HG03442 (cell line): Measurements from ENCODE around the gene MICAL3.

Source experiments
- ATAC-seq: cut with Tn5 transposase; IDR thresholded peaks from one replicate; pipeline ENCODE4 v1.9.1; 2021; ENCODE audit warnings: mild to moderate bottlenecking, moderate library complexity; ENCODE audit not compliant: unreplicated experiment

The MICAL3 gene

DNA sequence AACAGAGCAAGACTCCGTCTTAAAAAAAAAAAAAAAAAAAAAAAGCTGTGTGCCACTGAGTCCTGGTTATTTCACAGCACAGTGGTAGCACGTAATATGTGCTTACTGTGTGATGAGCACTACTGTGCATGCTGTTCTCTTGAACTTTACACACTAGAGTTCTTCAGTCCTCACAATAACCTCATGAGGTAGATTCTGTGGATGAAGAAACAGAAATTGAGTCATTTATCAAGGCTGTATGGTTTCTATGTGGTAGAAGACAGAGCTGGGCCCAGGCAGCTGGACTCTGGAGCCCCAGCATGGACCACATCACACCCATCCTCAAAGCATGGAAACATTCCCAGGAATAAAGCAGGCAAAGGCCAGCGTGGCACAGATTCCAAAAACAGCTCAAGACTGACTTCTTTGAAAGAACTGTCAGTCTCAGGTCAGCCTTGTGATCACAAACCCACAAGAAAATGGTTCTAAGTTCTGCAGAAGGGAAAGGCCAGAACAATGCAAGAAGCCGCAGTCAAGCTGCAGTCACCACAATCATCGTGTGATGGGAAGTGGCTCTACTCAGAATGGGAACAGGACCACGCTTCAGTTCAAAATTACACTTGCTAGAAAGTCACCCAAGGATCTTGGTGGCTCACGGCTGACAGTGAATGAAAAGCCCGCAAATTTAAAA lies 49.5 kb downstream of the MICAL3 start:
- no peak for ATAC-seq

DNA sequence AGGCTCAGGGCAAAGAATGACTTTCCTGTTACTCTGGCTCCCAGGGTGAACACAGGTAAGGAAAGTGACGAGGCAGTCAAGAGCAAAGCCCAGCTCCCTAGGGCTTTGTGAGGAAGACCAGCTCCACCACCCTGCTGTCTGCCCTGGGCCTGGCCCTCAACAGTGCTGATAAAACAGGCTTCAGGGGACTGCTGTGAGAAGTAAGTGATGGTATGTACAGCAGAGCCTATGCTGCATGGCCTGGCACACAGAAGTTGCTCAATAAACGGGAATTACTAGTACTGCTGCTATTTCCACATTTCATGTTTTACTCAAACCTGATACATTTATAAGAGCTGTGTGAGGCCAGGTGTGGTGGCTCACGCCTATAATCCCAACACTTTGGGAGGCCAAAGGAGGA lies 50.3 kb downstream of the MICAL3 start:
- ATAC-seq: no peak

DNA sequence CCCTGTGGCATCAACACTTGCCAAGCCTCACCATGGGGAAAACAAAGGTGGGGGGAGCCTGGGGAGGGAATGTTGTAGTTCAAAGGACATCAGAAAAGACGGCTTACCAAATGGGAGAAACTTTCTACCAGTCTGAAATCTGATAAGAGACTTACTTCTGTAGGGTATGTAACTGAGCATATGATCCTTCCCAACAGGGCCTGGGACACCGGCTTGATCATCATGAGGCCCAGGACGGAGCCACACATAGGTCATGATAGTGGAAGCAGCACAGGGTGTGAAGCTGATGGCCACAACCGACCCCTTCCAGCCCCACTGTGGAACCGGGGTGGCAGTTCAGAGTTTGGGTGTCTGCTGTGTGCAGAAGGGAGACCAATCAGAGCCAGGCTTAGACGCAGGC lies 51.1 kb downstream of the MICAL3 start:
- ATAC-seq: no peak

DNA sequence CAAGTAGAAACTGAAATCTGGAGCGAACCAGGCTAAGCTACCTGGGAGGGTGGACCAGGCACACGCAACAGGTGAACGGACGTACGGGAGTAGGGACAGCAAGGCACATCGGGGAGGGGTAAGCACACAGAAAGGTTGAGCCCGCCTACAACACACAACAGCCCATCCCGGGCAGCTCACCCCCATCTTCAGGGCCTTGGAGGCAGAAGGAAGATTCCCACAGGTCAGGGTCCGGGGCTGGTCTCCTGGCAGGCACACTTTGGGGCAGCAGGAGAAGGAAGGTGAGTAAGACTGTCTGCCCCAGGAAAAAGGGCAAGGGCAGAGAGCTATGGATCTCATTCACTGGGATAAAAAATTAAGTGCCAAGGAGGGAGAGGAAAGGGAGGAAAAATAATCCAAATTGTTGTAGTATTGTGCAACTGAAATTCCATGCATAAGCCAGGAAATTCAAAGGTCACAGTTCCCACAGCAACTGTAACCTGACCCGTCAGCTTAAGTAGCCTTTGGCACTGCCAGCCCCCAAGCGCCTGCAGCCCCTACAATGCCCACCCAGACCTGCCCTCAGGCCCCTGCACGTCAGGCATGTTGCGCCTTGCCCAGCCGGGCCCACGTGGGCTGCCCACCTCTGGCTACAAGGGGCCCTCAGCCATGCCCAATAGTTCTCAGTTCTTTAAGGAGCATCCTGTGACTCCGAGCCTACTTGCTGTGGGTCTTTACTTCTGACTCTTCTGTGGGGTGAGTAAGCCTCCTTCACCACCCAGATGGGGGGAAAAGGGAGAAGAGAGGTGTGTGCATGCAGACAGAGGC lies 51.8 kb downstream of the MICAL3 start:
- no peak for ATAC-seq

DNA sequence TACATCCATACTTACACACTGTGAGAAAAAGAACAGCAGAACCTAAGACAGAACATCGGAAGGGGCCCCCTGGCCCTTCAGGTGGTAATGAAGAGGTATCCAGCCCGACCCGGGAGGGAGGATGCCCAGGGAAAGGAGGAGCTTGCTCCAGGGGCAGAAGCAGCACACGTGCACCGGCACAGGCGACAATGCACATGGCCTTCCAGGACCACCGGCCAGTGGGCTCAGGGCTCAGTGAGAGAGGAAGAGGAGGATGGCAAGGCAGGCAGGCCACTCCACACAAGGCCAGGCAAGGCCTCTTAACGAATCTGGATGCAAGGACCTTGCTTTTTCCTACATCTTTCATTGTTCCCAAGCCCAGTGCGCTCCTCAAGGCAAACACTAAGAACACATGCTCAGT lies 52.6 kb downstream of the MICAL3 start:
- no peak for ATAC-seq

DNA sequence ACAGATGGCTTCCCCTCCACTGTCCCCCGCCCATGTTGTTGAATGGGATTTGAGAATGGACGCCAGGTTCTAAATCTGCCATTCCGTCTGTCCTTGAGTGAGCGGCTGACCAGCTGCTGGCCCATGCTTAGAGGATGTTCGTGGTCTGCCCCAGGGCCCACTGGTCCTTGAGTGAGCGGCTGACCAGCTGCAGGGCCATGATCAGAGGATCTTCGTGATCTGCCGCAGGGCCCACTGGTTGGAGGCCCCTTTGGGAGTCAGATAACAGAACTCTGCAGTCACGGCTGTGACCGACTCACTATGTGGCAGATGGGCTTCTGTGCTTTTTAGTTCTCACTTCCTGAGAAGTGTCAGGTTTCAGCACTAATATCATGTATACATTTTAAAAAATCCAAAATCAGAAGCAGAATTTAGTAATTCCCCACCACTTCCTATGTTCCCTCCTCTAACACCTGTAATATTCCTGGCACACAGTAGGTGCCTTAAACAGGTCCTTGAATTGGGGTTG lies 54.1 kb downstream of the MICAL3 start:
- no peak for ATAC-seq

DNA sequence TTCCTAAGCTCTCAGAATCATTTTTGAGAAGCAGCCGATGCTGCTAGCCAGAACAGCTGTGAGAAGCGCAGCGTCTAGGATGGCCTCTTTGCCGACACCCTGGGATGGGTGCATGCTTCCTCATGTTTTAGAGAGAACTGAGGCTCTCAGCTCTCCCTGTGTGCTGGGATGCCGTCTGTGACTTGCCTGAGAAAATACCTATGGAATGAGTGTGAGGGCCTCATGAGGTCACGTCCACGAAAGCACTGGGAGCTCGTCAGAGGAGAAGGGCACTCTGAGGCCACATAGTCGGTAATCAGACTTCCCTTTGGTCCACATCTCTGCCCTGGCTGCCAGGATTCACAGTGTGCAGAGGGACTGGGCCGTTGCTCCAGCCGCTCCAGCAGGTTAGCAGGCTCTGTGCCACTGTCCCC lies 54.7 kb downstream of the MICAL3 start:
- no peak for ATAC-seq

DNA sequence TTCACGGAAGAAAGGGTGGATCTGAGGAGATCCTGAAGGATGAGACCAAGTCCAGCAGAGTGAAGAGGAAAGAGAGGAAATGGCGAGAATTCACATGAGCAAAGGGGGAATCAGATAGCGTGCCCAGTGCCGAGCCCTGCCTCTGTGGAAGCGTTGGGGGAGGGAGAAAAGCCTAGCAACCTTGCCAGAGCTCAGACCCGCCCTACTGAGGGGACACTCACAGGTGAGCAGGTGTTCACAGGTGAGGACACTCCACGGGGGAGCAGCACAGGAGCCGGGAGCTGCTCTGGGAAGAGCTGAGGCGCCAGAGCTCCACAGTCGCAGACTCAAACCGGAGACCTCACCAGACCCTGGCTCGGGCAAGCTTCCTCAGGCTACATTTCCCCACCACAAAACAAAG lies 56.2 kb downstream of the MICAL3 start:
- no peak for ATAC-seq

DNA sequence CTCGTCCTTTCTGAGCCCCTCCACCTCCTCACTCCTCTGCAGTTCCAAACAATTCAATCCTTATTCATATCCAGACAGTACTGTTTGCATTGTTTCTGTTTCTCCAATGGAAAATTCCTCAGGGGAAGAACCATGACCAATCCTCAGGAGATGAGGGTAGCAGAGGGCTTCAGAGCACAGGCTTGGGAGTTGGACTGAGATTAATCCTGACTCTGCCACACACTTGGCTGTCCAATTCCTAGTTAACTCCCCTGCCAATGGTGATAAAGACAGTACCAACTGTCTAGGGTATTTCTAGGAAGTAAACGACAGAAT lies 58.0 kb downstream of the MICAL3 start:
- ATAC-seq: no peak

DNA sequence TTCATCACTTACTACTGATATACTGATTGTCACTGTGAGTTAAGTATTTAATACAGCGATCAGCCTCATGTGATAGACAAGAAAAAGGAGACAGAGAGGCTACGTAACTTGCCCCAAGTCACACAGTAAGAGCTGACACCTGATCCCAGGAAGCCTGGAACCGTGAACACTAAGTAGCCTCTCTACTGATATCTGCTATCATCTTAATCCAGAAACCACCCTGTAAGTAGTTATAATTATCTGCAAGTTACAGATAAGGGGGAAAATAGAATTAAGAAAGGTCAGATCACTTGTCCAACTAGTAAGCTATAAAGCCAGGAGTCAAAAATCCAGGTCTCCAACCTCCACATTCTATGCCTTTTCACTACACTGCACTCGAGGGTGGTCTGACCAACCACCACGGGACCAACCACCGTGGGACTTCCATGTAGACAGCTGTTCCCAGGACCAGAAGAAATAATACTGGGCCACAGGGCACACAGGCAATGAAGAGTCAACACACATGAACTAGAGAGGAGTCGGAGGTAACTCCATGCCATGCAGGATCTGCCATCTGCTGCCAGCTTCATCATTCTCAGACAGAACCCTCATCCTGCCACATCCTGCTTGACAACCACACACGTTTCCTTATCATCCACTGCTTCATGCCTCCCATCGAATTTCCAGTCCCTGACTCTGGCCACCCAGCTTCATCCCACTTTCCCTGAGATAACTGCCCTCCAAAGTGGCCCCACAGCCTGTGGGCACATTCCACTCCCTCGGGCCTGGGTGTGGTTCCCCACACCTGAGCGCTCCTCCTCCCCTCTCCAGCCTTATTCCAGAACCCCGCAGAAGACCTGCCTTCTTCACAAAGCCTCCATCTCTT lies 58.6 kb downstream of the MICAL3 start:
- no peak for ATAC-seq

DNA sequence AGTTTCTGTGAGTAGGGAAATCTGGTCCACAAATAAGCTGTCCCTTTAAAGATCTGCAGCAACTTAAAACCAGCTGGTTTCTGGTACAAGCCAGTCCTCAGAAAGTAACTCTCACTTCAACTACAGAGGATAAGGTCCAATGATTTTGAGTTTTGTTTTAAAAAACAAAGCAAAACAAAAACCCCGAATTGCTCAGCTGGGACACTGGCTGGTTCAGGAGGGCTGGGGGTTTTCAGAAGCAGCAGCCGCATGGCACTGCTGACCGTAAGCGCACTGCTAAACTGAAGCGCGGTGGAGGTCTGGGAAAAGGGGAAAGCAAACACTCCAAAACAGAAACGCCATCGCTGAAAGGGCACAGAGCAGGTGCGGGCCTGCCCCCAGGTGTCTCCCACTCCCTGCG lies 59.7 kb downstream of the MICAL3 start:
- ATAC-seq: peak; percentile 61

DNA sequence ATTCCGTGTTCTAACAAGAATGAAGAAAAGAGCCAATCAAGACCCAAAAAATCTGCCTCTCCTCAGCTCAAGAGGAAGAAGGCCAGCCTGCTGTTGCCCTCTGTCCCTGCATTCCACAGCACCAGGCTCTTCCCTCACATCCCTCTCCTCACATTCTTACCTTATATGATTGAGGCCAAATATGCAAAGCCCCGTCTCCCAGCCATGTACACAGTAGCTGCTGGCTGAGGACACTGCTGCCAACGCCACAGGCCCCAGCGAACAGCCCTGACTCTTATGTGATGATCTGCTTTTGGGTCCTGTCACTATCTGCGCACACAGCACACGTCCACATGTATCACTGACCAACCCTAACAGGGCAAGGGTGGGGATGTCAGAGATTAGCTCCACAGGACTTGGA lies 60.2 kb downstream of the MICAL3 start:
- ATAC-seq: no peak

DNA sequence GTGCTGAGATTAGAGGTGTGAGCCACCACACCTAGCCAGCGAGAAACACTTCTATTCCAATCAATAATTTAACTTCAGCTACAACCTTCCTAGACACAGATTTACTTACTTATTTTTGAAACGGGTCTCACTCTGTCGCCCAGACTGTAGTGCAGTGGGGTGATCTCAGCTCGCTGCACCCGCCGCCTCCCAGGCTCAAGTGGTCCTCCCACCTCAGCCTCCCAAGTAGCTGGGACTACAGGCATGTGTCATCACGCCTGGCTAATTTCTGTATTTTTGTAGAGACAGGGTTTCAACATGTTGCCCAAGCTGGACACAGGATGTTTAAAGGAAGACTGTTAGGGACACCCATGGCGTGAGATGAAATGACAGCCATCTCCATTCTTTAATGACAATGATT lies 61.3 kb downstream of the MICAL3 start:
- ATAC-seq: no peak

DNA sequence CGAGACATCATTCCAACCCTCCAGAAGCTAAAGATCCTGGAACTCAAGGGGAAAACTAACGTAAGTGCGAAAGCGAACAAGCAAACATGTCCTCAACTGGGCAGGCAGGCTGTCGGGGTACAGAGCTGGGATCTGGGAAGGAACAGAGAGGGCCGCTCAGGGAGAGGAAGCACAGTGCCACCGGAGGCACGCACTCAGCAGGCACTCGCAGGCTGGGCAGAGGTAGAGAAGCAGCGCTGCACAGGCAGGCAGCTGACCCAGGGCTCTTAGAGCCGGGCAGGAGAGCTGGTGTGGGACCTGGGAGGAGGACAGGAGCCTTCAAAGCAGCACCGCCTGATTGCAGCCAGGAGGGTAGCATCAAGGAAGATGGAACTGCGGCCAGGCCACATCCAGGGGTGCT lies 62.2 kb downstream of the MICAL3 start:
- ATAC-seq: no peak

DNA sequence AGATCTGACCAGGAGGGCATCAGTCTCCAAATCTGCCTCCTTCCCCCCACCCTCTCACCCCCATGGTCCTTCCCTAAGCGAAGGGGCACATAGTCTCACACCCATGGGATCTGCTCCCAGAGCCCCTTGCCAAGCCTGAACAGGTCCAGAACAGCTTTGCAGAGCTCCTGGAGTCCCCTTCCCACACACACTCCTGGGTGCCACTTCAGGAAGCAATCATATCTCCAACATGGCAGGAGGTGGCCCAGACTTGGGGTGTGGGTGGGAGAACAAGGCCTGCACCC lies 63.0 kb downstream of the MICAL3 start:
- ATAC-seq: no peak

DNA sequence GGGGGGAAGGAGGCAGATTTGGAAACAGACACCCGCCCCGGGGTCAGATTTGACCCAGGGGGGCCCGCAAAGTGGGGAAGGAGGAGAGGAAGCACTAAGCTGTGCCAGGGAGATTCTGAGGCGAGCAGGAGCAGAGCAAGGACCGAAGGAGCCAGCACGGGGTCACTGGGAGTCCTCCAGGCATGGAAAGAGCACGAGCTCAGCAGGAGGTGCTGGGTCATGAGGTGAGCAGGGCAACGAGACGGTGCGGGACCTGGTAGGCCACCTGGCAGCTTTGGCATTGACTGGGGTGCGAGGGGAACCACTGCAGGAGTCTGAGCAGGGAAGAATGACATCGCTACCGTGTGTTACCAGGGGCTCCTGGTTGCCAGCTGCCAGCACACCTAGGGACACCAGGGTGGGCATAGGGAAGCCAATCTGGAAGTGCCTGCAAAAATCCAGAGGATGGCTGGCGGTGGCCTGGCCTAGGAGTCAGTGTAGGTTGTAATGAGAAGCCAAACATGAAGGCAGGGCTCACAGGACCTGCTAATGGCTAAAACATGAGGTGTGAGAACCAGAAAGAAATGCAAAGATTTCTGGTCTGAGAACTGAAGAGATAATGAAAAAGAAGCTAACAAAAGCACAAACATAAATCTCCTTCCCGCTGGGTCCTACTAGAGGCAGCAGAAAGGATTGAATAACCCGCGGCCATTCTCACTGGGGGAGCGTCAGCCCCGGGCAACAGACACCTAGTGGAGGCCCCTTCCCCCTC lies 63.5 kb downstream of the MICAL3 start:
- ATAC-seq: no peak

DNA sequence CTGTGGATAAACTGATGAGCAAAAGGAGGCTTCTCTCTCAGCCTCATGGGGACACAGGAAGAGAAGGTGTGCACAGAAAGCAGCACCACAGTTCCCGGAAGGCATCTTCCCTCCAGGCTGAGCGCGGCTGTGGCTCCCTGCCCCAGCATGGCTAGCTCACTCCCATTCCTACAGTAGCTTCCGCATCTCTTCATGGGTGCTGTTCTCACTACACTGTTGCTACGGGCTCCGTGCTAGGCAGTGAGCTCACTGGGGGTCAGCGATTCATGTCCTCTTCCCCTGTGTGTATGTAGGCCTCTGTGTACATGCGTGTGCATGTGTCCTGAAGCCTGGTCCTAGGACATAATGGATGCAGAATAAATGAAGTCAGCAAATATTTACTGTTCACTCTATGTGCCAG lies 64.3 kb downstream of the MICAL3 start:
- no peak for ATAC-seq

DNA sequence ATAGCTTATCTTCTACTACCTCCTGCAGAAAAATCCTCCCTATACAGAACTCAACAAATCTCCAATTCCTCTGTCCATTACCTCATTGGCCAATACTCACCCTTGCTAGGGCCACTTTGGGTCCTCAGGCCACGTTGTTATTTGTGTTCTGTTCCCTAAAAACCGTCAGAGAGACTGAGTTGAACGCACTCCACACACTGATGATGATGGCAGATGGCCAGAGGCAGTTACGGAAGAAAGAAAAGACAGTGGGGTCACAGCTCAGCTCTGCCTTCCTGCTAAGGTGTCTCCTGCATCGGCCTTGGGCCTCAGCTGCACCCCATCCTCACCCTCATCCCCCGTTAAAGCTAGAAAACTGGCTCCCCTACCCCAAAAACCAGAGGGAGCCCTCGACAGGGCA lies 66.2 kb downstream of the MICAL3 start:
- no peak for ATAC-seq

DNA sequence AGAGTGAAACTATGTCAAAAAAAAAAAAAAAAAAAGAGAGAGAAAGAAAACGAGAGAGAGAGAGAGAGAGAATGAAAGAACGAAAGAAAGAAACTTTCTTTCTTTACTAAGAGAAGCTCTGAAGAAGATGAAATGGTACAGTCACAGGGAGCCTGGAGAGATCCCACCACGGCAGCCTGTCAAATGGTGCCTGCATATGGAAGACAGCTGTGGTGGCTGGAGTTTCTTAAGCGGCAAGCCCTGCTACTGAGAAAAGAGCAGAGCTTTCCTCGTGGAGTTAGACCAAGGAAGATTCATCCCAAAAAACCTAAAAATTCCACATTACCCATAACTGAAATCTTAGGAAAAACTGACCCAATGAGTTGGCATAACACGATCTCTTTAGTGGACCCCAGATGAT lies 66.7 kb downstream of the MICAL3 start:
- ATAC-seq: no peak

DNA sequence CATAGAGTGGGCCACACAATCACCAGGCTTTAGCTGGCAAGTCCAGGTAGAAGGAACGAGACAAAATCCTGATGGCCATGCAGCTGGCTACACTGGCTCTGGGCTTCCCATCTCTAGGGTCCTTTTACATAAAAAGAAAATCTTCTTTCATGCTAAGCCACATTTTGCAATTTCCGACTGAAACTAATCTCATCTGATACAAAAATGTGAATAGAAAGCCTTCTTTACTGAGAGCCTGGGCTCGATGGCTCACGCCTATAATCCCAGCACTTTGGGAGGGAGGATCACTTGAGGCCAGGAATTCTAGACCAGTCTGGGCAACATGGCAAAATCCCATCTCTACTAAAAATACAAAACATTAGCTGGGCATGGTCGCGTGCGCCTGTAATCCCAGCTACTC lies 67.2 kb downstream of the MICAL3 start:
- ATAC-seq: no peak

DNA sequence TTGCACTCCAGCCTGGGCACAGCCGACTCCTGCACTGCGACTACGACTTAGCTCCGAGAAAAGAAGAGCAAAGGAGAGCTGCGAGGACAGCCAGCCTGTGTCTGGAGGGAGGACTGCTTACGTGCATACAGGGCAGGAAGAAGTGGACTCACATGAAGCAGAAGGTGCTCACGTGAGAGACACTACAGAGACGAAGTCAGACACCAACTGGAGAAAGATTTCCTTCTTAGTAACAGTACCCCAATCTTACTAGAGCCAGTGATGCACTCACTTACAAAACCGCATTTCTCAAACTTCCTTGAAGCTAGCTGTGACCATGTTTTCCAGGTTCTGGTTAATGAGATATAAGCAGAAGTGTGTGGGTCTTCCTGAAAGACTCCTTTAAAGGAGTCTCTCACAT lies 67.7 kb downstream of the MICAL3 start:
- no peak for ATAC-seq
